CD4-positive, alpha-beta T cell treated with Interleukin-2 at 100 ng/mL for 4 hours (primary cell): ENCODE measurements around the gene SLC25A52.
"Not testable (repeated sequence)": the region's sequence is repeated elsewhere in the genome, so short reads cannot be mapped to it uniquely, and the experiment has no call there.

Experiments used
- DNase-seq: peaks from one replicate; pipeline ENCODE4 v3.0.0-alpha.2; 2020; ENCODE audit warnings: low spot score

Gene SLC25A52

DNA sequence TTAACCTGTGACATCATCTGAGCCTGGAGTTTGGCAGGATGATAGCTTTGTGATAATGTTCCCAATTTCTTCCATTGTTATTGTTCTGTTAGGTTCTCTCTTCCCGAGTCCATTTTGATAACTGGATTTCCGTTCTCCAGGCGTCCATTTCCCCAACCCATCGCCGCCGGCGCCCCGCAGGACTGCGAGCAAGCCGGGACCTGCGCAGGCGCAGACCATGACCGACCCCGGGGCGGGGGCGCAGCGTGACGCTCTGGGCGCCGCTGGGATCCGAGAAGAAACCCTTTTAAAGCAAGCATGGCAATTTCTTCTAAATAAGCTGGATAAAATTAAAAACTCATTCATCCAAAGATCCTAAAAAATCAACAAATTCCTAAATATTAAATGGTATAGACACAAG is at the start of gene SLC25A52:
Gene SLC25A52, minus strand, starts transcription at position 186 of the 400 bp plus-strand sequence. CDS start 219 bp downstream, outside the sequence.
- no peak for DNase-seq

DNA sequence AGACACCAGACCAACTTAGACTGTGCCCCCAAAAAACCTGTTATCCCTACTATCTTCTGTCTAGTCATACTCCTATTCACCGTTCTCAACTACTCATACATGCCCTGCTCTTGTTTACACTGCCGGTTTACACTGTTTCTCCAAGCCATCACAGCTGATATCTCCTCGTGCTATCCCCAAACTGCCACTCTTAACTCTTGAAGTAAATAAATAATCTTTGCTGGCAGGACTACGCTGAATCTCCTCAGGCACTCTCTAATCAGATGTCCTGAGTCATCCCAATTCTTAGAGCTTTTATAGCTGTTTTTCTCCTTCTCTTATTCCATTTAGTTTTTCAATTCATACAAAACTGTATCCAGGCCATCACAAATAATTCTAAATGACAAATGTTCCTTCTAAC is 48.4 kb upstream of the SLC25A52 start:
- DNase-seq: not testable (repeated sequence)

- DNase-seq: no peak
These were observed 40.4 kb upstream of the SLC25A52 start for GRCh38 chr18:31801078-31801477.

DNA sequence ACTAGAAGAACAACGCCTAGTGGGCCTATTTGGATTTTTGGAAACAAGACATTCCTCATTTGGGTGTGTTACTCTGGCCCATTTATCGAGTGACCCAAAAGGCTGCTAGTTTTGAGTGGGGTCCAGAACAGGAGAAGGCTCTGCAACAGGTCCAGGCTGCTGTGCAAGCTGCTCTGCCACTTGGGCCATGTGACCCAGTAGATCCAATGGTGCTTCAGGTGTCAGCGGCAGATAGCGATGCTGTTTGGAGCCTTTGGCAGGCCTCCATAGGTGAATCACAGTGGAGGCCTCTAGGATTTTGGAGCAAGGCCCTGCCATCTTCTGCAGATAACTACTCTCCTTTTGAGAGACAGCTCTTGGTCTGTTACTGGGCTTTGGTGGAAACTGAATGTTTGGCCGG is 38.6 kb upstream of the SLC25A52 start:
- DNase-seq: not testable (repeated sequence)

DNA sequence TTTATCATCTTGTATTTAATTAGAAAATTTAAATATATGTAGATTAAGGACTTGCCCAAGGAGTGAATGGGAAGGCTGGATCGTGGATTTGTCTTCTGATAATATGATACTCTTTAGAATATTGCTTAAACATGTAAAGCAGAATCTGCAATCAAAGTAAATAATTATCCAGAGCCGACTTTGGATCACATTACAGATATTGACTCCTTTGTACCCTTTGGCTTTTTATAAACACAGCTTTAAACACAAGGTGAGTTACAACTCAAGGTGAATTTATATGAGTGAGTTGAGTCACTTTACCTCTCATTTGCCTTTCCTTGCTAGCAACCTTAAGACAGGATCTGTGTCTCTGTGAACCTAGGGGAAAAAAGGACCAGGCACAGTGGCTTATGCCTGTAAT is 37.7 kb upstream of the SLC25A52 start:
- no peak for DNase-seq

- no peak for DNase-seq
These were observed 35.1 kb upstream of the SLC25A52 start for GRCh38 chr18:31795747-31796146.

- DNase-seq: no peak
These were observed 32.9 kb upstream of the SLC25A52 start for GRCh38 chr18:31793531-31793930.

GRCh38 chr18:31792580-31792911 is 31.9 kb upstream of the SLC25A52 start:
- no peak for DNase-seq

DNA sequence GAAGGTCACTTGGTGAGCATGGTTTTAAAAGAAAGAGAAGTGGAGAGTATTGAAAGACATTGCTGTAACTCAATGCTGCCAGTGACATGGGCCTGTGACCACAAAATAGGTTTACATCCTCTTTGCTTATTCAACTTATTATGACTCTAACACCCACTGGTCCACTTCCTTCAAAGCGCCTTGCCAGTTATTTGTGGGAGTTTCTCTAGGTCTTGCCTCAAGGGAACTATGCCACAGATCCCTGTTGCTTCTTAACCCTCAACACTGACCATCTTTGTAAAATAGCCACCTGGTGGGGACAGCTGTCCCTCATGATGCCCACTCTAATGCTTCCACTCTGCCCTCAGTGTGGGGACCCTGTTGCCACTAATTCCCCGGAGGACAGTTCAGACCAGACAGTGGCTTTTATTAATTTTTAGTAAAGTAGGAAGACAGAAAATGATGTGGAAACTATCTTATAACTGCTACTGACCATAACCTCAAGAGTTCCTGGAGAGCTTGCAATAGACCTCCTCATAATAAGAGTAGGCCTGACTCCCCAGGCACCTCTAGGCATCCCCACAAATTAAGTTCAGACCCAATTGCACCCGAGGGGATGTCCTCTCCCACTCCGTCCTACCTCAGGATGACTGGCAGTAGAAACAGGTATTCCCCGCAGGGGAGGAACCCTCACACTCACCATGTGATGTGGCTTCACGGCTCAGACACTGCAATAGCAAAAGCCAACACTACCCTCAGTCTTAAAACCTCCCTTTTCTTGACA is 31.3 kb upstream of the SLC25A52 start:
- DNase-seq: no peak

- no peak for DNase-seq
These were observed 28.7 kb upstream of the SLC25A52 start for GRCh38 chr18:31789409-31789808.

DNA sequence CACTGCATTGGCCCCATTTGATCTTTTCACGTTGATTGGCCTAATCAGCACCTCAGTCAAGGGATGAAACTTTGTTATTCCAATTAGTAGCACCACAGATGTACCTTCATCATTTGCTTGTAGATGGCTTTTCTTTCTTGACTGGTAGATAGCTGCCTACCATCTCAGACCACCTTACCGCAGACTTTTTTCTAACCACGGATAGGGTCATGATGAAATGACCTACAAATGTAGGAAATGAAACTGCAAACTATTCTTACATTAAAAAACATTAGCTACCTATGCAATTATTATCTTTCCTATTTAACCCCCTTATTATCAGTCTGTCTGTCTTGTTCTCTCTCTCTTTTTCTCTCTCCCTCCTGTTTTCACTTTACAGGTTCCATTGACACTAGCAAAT is 22.4 kb upstream of the SLC25A52 start:
- DNase-seq: no peak

- no peak for DNase-seq
These were observed 17.8 kb upstream of the SLC25A52 start for GRCh38 chr18:31778391-31778950.

- no peak for DNase-seq
These were observed 15.4 kb upstream of the SLC25A52 start for GRCh38 chr18:31776093-31776492.

- no peak for DNase-seq
These were observed 14.3 kb upstream of the SLC25A52 start for GRCh38 chr18:31774962-31775361.

GRCh38 chr18:31774477-31774785 is 13.8 kb upstream of the SLC25A52 start:
- DNase-seq: no peak

DNA sequence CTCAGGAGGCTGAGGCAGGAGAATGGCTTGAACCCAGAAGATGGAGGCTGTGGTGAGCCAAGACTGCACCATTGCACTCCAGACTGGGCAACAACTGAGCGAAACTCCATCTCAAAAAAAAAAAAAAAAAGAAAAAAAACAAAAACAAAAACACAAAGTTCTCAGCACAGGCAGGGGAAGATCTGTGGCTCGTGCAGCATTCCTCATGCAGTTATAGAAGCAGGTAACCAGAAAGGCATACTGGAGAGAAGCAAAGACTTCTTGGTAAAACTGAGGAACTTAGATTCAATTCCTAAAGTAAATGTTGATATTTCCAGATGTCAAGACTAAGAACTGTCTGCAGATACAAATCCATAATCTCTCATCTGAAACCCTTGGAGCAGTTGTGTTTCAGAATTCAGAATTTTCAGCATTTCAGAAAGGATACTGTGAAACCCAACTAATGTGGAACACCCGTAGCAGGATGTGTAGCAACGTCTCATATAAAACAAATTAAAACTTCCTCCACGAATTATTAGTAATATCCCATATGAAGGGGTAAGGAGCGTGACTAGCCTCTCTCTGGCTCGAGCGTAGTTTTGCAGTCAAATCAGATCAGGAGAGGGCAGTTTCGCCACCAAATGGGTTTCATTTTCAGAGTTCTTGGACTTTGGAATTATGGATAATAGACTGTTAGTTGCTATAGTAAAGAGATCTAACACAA is 13.2 kb upstream of the SLC25A52 start:
- DNase-seq: no peak

GRCh38 chr18:31772699-31773098 is 12.0 kb upstream of the SLC25A52 start:
- no peak for DNase-seq

DNA sequence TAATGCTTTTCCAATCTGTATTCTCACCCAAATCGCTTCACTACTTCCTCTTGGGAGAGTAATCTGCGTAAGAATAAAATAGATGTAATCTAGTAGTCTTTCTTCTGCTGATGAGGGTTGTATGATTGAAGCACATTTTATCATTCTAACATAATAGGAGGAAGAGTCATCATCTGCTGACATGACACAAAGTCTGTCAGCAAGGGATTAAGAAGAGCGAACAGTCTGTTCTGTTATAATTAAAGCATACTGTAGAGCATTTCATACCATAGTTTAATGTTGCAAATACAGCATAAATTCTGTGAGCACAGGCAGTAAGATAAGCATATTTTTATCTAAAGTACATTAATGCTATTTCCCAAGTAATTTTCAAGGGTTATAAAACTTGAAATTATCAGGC is 10.4 kb downstream of the SLC25A52 start:
- DNase-seq: no peak

- DNase-seq: no peak
These were observed 14.3 kb downstream of the SLC25A52 start for GRCh38 chr18:31746396-31746795.

DNA sequence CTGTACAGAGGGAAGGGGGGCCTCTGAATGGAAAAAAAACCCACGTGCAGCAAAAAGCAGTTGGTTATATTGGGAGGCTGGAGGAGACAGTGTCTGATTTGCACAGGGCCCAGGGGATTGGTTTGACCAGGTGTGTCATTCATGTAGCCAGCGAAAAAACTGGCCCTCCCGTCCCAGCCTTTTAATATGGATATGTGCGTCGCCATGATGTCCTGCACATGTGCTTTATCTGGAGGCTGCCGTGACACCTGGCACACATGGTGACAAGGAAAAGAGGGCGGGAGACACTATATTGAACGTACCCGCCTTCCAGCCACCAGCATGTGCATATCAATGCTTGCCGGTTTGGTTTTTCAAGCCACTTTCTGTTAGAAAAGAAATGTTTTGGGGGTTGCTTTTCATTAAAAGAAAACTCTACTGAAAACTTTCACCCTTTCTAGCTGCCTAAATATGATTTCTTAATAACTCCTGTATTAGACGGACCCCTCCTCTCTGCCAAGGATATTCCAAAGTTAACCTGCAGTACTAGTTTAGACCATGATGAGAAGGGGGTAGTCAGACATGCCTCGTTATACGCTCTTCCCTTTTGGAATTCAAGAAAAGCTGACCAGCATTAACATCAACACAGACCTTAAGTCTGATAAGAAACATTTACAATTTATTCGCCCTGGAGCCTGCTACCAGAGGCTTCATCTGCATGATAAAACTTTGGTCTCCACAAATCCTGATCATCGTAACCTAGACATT is 16.2 kb downstream of the SLC25A52 start:
- no peak for DNase-seq

DNA sequence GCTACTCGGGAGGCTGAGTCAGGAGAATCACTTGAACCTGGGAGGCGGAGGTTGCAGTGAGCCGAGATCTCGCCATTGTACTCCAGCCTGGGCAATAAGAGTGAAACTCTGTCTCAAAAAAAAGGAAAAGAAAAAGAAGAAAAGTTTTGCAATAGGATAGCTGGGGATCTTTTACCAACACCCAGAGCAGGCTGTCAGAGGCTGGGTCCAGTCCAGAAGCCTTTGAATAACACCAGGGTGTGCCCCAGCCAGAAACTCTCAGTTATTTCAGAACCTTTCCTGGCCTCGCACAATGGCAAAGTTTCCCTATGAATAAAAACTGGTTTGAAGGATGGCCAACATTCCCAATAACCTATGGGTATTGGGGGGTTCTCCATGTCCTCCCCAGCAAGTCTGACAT is 17.1 kb downstream of the SLC25A52 start:
- DNase-seq: not testable (repeated sequence)

- peak; percentile 69 for DNase-seq
These were observed 19.5 kb downstream of the SLC25A52 start for GRCh38 chr18:31741097-31741735.
